ENCODE measurements around the gene SMARCA2. TPM values are rescaled to one million over a fixed set of nuclear protein-coding genes. Genes with fewer than 3 reads are reported as not detected.

Gene SMARCA2
- total and polyA plus RNA-seq, 2 experiments from 2014 or later, result 19.9 to 43.0 TPM

GRCh38 chr9:2132484-2133082 lies 117.4 kb downstream of the SMARCA2 start:
- no peak overlapping the region for H3K4me3 ChIP-seq
- no peak overlapping the region for H3K27ac ChIP-seq
- no peaks in the 10 kb centered on the region for H3K9me3 ChIP-seq (ENCODE audit: low read depth)
- H3K27me3 ChIP-seq, result no peaks in the 10 kb centered on the region
- no peaks in the 10 kb centered on the region for H3K4me1 ChIP-seq (ENCODE audit: low read depth)
- peak; percentile 84 for TF ChIP-seq CTCF (IDR thresholded peaks at IDR 0.05; ENCODE audit: low read depth, low read length)
- no peaks in the 10 kb centered on the region for H3K36me3 ChIP-seq
- DNase-seq (ENCODE audit: low read depth in 1 of 2, low spot score in 1 of 2), result peak; percentile 48 to 74

- Histone ChIP-seq H3K27me3 (no peaks in the 10 kb centered on the region), H3K4me1 (ENCODE audit: low read depth) (no peaks in the 10 kb centered on the region), H3K36me3 (no peaks in the 10 kb centered on the region), H3K4me3 (no peak overlapping the region), H3K27ac (no peak overlapping the region), H3K9me3 (ENCODE audit: low read depth) (no peaks in the 10 kb centered on the region)
- peak in 1 of 2 donors; percentile 38 for DNase-seq (ENCODE audit: low read depth in 1 of 2, low spot score in 1 of 2)
- no peak for TF ChIP-seq CTCF (IDR thresholded peaks at IDR 0.05; ENCODE audit: low read depth, low read length)
Measured at GRCh38 chr9:2134391-2134790, 119.2 kb downstream of the SMARCA2 start.

GRCh38 chr9:2138646-2139045 lies 123.5 kb downstream of the SMARCA2 start:
- Histone ChIP-seq H3K27ac (no peak overlapping the region), H3K9me3 (ENCODE audit: low read depth) (no peaks in the 10 kb centered on the region), H3K4me3 (no peak overlapping the region), H3K4me1 (ENCODE audit: low read depth) (peaks cover 11% of the 10 kb centered on the region), H3K36me3 (no peaks in the 10 kb centered on the region), H3K27me3 (no peaks in the 10 kb centered on the region)
- no peak for DNase-seq (ENCODE audit: low read depth in 1 of 2, low spot score in 1 of 2)
- no peak for TF ChIP-seq CTCF (IDR thresholded peaks at IDR 0.05; ENCODE audit: low read depth, low read length)

GRCh38 chr9:2140600-2141223 lies 125.6 kb downstream of the SMARCA2 start:
- no peak overlapping the region for H3K4me3 ChIP-seq
- no peak overlapping the region for H3K27ac ChIP-seq
- no peaks in the 10 kb centered on the region for H3K9me3 ChIP-seq (ENCODE audit: low read depth)
- TF ChIP-seq CTCF (IDR thresholded peaks at IDR 0.05; ENCODE audit: low read depth, low read length), result no peak
- no peaks in the 10 kb centered on the region for H3K36me3 ChIP-seq
- no peak for DNase-seq (ENCODE audit: low read depth in 1 of 2, low spot score in 1 of 2)
- peaks cover 11% of the 10 kb centered on the region for H3K4me1 ChIP-seq (ENCODE audit: low read depth)
- no peaks in the 10 kb centered on the region for H3K27me3 ChIP-seq

- Histone ChIP-seq H3K4me3 (no peak overlapping the region), H3K36me3 (no peaks in the 10 kb centered on the region), H3K27ac (no peak overlapping the region), H3K9me3 (ENCODE audit: low read depth) (no peaks in the 10 kb centered on the region), H3K4me1 (ENCODE audit: low read depth) (peaks cover 11% of the 10 kb centered on the region), H3K27me3 (no peaks in the 10 kb centered on the region)
- no peak for TF ChIP-seq CTCF (IDR thresholded peaks at IDR 0.05; ENCODE audit: low read depth, low read length)
- no peak for DNase-seq (ENCODE audit: low read depth in 1 of 2, low spot score in 1 of 2)
Measured at GRCh38 chr9:2142212-2142611, 127.1 kb downstream of the SMARCA2 start.

Data from cardiac muscle cell (in vitro differentiated cells and primary cell).